ENCODE data around the gene CFAP43.
"Not testable (repeated sequence)": the region's sequence is repeated elsewhere in the genome, so short reads cannot be mapped to it uniquely, and the experiment has no call there.

Gene CFAP43

DNA sequence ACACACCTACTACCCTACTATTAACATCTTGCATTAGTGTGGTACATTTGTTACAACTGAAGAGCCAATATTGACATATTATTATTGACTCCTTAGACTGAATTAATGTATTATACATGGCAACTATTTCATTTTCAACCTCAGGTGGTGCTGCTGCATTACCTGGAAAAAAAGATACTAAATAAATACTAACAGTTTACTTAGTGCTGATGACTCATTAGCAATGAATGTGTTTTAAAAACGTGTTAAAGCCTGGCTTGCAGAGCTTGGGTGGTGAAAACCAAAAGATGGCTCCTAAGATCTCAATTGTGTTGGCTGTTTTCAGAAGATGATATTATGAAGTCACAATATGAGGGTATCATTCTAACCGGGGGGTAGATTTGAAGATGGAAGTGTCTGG, 34.8 kb downstream of the CFAP43 start:
- no peak for DNase-seq (ENCODE audit: low spot score)
- TF ChIP-seq, protein P1, sequence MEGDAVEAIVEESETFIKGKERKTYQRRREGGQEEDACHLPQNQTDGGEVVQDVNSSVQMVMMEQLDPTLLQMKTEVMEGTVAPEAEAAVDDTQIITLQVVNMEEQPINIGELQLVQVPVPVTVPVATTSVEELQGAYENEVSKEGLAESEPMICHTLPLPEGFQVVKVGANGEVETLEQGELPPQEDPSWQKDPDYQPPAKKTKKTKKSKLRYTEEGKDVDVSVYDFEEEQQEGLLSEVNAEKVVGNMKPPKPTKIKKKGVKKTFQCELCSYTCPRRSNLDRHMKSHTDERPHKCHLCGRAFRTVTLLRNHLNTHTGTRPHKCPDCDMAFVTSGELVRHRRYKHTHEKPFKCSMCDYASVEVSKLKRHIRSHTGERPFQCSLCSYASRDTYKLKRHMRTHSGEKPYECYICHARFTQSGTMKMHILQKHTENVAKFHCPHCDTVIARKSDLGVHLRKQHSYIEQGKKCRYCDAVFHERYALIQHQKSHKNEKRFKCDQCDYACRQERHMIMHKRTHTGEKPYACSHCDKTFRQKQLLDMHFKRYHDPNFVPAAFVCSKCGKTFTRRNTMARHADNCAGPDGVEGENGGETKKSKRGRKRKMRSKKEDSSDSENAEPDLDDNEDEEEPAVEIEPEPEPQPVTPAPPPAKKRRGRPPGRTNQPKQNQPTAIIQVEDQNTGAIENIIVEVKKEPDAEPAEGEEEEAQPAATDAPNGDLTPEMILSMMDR (IDR thresholded peaks at IDR 0.05; ENCODE audit: borderline replicate concordance, control extremely low read depth, extremely low read depth, insufficient read depth, missing control alignments): no peak
- in situ Hi-C loops (cut with MboI; ENCODE audit: low sequenced_read_pairs, unreplicated experiment): no loop called here

DNA sequence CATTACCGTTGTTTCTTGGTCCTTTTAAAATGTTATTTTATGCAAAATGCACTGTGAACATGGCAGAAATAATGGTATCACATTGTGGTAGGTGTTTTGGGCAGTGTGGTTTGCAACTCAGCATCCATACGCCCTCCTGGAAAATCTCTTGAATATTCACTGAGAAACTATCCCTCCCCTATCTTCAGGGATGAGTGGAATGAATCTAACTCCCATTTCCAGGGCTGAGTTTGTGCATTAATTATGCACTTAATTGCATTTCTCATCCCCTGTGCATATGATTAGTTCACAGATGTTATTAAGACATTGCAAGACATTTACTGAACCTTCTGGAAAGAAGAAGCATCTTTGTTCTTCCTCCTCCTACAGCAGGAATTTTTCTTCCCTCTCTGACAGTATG, 36.5 kb downstream of the CFAP43 start:
- in situ Hi-C loops (cut with MboI; ENCODE audit: low sequenced_read_pairs, unreplicated experiment): no loop called here
- TF ChIP-seq, protein P1 (IDR thresholded peaks at IDR 0.05; ENCODE audit: borderline replicate concordance, control extremely low read depth, extremely low read depth, insufficient read depth, missing control alignments): no peak
- no peak for DNase-seq (ENCODE audit: low spot score)

- no peak for DNase-seq (ENCODE audit: low spot score)
- TF ChIP-seq, protein P1 (IDR thresholded peaks at IDR 0.05; ENCODE audit: borderline replicate concordance, control extremely low read depth, extremely low read depth, insufficient read depth, missing control alignments): no peak
- in situ Hi-C loops (cut with MboI; ENCODE audit: low sequenced_read_pairs, unreplicated experiment): no loop called here
Measured at GRCh38 chr10:104193787-104194186, 38.4 kb downstream of the CFAP43 start.

- TF ChIP-seq, protein P1 (IDR thresholded peaks at IDR 0.05; ENCODE audit: borderline replicate concordance, control extremely low read depth, extremely low read depth, insufficient read depth, missing control alignments): no peak
- no peak for DNase-seq (ENCODE audit: low spot score)
- in situ Hi-C loops (cut with MboI; ENCODE audit: low sequenced_read_pairs, unreplicated experiment): no loop called here
Measured at GRCh38 chr10:104190695-104191094, 41.5 kb downstream of the CFAP43 start.

DNA sequence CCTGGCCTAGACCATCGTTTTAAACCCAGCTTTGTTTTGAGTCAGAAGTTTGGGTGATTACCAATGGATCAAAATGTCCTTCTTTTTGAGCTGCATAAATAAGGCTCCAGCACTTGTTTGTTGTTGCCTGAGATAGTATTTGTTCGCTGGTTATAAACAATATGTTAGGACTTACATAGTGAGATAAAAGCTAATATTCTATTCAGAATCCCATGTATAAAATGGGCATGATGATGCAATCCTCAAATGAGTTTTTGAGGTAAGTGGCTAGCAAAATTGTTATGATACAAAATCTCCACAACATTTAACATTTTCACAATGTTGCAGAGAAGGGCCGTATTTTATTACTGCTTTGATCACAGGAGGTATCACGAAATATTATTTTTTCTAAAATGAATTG, 48.5 kb downstream of the CFAP43 start:
- TF ChIP-seq, protein P1 (IDR thresholded peaks at IDR 0.05; ENCODE audit: borderline replicate concordance, control extremely low read depth, extremely low read depth, insufficient read depth, missing control alignments): no peak
- no peak for DNase-seq (ENCODE audit: low spot score)
- in situ Hi-C loops (cut with MboI; ENCODE audit: low sequenced_read_pairs, unreplicated experiment): no loop called here

- in situ Hi-C loops (cut with MboI; ENCODE audit: low sequenced_read_pairs, unreplicated experiment): not testable (repeated sequence)
Measured at GRCh38 chr10:104174136-104174535, 58.0 kb downstream of the CFAP43 start.

DNA sequence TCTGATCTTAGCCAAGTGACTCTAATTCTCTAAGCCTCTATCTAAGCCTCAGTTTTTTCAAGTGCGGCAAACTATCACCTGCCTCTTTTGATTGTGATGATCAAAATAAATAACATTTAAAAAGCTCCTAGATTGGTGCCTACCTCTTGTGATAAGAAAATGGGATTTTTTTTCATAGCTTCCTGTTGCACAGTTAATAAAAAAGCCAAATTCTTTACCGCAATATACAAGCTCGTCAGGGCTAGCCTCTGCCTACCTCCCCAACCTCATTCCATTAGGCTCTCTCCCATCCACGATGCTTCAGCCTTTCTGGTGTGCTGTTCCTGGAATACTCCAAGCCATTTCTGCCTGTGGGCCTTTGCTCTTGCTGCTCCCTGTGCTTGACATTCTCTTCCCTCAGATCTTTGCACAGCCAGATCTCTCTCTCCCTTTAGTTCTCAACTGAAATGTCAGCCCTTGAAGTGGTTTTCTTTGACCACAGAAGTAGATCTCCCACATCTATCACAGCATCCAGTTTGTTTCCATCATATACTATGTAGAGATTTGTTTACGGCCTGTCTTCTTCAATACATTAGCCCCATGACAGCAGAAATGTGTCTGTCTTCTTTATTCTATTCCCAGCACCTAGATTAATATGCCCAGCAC, 61.4 kb downstream of the CFAP43 start:
- DNase-seq (ENCODE audit: low spot score): no peak
- TF ChIP-seq, protein P1 (IDR thresholded peaks at IDR 0.05; ENCODE audit: borderline replicate concordance, control extremely low read depth, extremely low read depth, insufficient read depth, missing control alignments): no peak
- in situ Hi-C loops (cut with MboI; ENCODE audit: low sequenced_read_pairs, unreplicated experiment): no loop called here

More at GRCh38 chr10:104174136-104174535, 58.0 kb downstream of the CFAP43 start:
- DNase-seq (ENCODE audit: low spot score): not testable (repeated sequence)

Data from GM13976 (cell line).